GM12892 (cell line): ENCODE data around the gene WDR5.
A peak's percentile ranks its signal among the peaks of the same experiment; 100 is the strongest.

Experiments
- DNase-seq: peaks from one replicate; pipeline ENCODE4 v3.0.0; 2011; ENCODE audit not compliant: insufficient read length
- FAIRE-seq: peaks from 2 replicates; lab custom pipeline; 2011; peaks lifted over from hg19 to GRCh38; lab: Jason Lieb, UNC
- POLR2A ChIP-seq: IDR thresholded peaks from 2 replicates; pipeline ENCODE4 v1.6.1; 2011; ENCODE audit warnings: low read depth, low read length, control low read depth
- POLR2AphosphoS5 ChIP-seq: IDR thresholded peaks from 2 replicates; pipeline ENCODE4 v1.6.1; 2011; ENCODE audit warnings: low read depth, low read length, control low read depth
- TAF1 ChIP-seq: IDR thresholded peaks from 2 replicates; pipeline ENCODE4 v1.6.1; 2011; ENCODE audit warnings: low read depth, mild to moderate bottlenecking, control low read depth, low read length, borderline replicate concordance

WDR5 gene

DNA sequence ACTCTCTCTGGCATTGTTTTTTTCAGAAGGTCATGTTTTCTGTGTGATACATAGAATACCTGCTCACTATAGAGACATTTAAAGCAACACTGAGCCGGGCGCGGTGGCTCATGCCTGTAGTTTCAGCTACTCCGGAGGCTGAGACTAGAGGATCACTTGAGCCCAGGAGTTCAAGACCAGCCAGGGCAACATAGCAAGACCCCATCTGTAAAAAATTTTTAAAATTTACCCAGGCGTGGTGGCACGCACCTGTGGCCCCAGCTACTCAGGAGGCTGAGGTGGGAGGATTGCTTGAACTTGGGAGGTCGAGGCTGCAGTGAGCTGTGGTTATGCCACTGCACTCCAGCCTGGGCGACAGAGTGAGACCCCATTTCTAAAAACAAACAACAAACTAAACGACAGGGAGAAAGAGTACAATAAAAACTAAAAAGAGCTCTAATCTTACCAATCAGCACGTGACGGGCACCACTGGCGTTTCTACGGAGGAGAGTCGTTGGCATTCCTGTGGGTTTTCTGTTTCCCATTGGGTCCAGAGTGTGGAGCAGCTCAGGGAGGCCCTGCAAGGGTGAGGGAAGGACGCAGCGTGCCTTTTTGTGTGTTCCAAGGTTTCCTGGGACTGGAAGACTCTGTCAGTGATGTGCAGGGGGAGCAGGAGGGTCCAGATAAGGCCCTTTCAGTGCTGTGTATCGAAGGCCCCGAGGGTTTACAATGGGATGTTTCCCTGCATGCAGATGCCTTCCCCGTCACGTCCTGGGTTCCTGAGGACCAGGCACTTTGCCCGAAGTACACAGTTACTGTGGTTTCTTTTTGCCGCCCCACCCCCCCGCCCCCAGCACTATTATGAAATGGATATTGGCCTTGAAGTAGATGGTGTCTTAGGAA lies 35.7 kb downstream of the WDR5 start:
- FAIRE-seq (no peak), DNase-seq (no peak)
- no peak for TF ChIP-seq POLR2AphosphoS5
- no peak for TF ChIP-seq TAF1
- no peak for TF ChIP-seq POLR2A

DNA sequence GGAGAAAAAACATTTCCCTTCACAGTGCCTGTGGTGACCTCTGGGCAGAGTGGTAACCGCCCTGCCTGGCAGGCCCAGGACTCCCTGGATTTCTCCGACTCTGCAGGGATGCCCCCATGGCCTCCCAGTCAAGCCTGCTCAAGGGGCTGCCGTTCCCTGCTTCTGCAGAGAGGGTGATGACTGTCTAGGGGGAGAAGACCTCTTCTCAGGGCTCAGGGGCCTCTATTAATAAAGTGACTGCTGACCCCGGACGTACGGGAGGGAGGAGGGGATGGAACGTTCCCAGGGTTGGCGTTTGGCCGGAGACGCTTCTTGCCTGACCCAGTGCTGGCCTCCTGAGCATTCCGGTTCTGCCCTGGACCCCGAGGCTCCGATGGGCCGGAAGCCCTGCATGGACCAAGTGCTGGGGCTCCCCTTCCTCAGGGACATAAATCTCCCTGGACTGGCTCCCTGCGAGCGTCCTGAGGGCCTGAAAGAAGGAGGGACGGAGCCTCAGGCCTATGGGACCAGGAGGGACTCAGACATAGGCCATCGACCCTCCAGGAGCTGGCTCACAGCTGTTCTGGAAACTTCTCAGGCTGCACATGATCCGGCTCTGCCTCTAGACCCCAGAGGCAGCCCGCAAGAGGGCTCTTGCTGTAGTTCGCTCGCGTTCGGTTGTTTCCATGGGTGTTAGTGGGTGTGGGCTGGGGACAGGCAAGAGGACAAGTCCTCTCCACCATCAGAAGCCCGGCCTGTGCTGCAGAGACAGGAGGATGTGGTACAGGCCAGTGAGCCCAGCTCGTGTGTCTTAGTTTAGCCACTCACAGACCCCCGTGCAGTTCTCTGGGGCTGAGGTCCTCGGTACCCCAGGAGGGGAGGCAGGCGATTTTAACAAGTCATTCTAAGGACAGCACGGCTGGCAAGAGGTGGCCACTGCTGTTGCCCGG lies 36.6 kb downstream of the WDR5 start:
- FAIRE-seq (no peak), DNase-seq (no peak)
- no peak for TF ChIP-seq POLR2AphosphoS5
- TF ChIP-seq TAF1: no peak
- no peak for TF ChIP-seq POLR2A

DNA sequence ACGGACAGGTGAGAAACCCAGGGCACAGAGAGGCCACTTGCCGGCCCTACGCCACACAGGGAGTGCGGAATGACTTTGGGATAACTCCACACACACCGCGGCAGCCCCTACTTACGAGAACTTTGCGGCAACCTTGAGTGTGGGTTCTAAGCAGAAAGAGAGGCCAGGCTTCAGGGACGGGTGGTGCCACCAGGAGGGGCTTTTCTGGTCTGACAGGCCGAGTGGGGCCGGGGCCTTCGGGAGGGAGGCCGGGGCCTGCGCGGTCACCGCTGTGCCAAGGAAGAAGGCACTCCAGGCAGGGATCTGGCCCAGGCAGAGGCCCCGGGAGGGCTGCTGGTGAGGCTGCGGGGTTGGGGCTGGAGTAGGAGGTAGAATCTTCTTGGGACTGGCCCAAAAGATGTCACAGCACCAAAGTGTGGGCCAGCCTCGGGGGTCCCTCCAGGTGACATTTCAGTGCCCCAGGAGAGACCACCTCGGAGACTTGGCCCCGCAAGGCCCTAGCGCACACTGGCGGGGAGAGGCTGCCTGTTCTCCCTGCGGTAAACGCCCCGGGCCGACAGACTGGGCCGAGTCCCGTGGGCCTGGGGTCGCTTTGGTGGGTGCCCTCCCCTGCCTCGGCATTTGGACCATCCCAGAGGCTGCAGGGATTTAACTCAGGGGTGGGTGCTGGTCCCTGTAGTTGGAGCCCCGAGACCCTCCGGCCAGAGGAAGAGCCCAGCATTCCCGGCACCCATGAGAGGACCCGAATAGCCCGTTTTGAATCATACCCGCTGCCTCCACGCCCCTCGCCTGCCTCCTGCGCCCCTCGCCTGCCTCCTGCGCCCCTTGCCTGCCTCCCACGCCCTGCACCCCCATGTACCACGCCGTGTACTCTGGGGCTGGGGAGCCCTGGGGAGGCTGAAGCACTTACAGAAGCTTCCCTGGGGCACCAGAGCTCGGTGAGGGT lies 37.5 kb downstream of the WDR5 start:
- FAIRE-seq: no peak
- no peak for TF ChIP-seq TAF1
- no peak for TF ChIP-seq POLR2A
- TF ChIP-seq POLR2AphosphoS5: no peak
- DNase-seq: no peak

DNA sequence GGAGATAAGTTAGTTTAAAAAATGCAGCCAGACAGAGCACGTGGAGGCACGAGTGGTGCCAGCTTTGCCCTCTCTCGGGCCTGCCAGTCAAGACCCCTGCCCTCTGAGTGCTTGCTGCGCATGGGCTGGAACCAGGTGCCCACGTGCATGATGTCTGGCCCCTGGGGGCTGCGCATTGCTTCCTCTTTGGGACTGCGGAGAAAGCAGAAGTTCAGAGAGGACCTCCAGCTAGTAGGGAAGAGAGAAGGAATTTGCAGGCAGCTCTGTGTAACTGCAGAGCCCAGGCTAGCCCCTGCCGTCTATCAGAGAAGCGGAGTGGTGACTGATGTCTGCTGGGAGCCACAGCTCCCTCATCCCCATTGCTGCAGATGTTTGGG lies 38.2 kb downstream of the WDR5 start:
- FAIRE-seq: no peak
- TF ChIP-seq TAF1 (no peak), POLR2AphosphoS5 (no peak), POLR2A (no peak)
- DNase-seq: no peak

DNA sequence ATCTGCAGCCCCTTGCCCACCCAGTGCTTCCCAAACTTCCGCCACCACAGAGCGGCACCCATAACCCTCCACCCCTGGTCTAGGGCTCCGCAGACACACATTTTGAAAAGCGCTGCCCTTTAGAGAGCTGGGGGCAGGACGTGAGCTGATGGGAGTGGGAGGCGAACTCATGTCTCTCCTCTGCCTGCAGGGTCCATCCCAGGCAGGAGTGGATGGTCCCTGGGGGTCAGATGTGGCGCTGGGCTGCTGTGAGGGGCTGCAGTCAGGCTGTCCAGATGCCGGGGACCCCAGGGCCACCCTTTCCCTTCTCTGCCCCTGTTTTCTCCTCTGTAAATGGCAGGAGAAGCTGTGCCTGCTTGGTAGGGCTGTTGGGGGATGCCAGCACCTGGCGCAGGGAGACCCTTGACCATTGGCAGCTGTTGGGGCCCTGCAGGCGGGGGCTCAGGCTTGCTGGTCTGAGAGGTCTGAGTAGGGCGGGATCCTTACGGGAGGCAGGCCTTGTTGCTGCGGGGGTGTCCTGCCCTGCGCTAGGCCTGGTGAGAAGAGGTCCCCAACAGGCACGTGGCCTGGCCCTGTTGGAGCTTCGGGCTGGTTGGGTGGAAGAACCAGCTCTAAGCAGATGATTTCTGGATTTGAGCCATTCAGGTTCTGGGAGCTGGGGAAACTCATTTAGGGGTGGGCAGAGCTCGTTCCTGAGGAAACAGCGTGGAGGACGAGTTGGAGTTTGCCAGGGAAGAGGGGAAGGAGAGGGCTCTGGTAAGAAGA lies 38.8 kb downstream of the WDR5 start:
- DNase-seq (no peak), FAIRE-seq (no peak)
- no peak for TF ChIP-seq POLR2AphosphoS5

DNA sequence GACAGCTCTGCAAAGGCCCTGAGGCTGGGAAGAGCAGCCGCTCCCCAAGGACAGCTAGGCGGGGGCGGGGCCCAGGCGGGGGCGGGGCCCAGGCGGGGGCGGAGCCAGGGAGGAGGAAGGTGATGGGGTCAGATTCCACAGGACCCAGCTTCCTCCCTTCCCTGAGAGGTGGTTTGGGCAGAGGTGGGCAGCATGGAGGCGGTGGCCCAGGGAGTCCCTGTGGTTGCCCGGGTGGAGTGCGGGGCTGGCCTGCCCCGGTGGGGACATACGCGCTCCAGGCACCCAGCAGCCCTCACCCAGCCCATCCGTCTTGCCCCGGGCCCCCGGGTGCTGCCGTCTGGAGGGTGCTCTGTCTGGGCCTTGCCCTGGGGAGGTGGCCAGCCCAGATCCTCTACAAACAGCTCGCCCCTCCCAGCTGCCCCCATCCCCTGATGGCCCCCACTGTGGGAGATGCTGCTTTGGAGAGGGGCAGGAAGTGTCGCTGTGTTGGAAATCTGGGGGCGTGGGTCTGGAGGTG lies 39.5 kb downstream of the WDR5 start:
- FAIRE-seq (no peak), DNase-seq (peak; percentile 57)
- no peak for TF ChIP-seq POLR2AphosphoS5
- no peak for TF ChIP-seq POLR2A
- TF ChIP-seq TAF1: no peak

DNA sequence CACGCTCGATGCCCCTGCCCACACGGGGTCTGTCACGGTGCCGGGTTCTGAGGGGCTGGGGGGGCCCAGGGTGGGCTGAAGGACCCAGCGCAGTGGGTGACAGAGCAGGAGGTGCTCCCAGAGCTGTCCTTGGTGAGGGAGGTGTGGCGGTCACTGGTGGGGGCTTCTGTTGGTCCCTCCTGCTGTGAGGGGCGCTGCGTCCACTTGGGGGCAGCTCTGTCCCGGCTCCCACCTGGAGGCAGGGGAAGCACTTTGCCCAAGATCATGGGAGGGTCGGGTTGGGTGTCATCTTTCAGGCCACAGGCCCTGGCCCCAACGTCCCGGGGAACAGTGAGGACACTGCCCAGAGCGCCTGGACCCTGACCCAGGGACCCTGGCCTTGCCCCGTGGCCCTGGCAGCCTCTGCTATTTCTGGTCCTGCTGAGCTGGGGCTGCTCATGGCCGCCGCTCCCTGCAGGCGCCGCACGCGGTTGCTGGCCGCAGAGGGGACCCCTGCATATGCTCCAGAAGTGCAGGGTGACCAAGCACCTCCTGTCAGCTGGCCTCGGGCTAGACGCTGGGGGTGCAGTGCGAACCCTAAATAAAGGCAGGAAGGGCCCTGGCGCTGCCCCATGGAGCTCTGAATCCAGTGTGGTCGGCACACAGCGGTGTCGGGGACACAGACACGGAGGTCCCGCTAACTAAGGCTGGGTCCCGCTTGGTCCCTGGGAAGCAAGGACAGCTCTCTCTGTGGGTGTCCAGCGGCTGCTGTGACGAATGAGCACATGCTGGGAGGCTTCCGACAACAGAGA lies 40.1 kb downstream of the WDR5 start:
- FAIRE-seq (no peak), DNase-seq (no peak)
- TF ChIP-seq POLR2A: no peak
- TF ChIP-seq POLR2AphosphoS5: no peak
- no peak for TF ChIP-seq TAF1

DNA sequence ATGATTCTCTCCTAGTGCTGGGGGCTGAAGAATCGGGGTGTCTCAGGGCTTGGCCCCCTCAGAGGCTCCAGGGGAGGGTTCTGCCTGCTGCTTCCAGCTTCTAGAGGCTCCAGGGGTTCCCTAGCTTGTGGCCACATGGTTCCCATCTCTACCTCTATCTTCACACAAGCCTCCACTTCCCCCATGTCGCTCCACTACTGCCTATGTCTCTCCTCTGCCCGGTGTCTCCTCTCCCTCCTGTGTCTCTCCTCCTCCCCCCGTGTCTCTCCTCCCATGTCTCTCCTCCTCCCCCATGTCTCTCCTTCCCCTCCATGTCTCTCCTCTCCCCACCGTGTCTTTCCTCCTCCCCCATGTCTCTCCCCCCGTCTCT lies 40.7 kb downstream of the WDR5 start:
- FAIRE-seq (no peak), DNase-seq (no peak)
- no peak for TF ChIP-seq POLR2AphosphoS5

DNA sequence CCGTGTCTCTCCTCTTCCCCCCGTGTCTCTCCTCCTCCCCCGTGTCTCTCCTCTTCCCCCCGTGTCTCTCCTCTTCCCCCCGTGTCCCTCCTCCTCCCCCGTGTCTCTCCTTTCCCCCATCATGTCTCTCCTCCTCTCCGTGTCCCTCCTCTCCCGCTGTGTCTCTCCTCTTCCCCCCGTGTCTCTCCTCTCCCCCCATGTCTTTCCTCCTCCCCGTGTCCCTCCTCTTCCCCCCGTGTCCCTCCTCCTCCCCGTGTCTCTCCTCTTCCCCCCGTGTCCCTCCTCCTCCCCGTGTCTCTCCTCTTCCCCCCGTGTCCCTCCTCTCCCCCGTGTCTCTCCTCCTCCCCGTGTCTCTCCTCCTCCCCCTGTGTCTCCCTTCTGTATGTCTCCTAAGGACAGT lies 41.3 kb downstream of the WDR5 start:
- DNase-seq: no peak
- TF ChIP-seq TAF1 (no peak), POLR2A (no peak), POLR2AphosphoS5 (no peak)
- FAIRE-seq: no peak
